ENCODE results near the gene CADPS.

DNA sequence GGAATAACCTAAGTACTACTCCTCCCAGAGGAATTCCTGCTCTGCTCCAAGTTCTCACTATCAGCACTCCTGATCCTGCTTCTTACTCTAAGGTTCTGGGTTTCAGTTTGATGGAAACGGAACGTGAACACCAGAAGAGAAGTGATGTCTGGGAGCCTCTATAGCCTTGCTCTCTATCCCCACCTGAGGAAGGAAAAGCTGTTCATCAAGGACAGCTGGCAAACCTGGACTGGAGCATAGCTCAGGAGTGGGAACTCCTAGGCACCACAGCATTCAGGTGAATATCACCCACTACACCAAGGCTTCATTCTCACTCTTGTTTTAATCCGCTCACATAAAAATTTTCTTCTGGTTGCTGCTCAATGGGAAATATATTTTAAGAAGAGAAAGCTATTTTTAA is 13.0 kb upstream of the CADPS start:
- TF ChIP-seq CTCF (conservative IDR thresholded peaks at IDR 0.05) (no peak), EZH2 (IDR thresholded peaks at IDR 0.05; ENCODE audit: low read depth) (no peak)

Measured in PC-9 (cell line).